ENCODE results near the gene PCGF3. TPM values are rescaled to one million over a fixed set of nuclear protein-coding genes. Genes with fewer than 3 reads are reported as not detected.

The PCGF3 gene
- total and polyA plus RNA-seq, 9 of the 15 experiments (the other 6 are each of a cell fraction or from before 2014, with no cell fraction given), result 2.6 to 46.1 (median 20.3) TPM

DNA sequence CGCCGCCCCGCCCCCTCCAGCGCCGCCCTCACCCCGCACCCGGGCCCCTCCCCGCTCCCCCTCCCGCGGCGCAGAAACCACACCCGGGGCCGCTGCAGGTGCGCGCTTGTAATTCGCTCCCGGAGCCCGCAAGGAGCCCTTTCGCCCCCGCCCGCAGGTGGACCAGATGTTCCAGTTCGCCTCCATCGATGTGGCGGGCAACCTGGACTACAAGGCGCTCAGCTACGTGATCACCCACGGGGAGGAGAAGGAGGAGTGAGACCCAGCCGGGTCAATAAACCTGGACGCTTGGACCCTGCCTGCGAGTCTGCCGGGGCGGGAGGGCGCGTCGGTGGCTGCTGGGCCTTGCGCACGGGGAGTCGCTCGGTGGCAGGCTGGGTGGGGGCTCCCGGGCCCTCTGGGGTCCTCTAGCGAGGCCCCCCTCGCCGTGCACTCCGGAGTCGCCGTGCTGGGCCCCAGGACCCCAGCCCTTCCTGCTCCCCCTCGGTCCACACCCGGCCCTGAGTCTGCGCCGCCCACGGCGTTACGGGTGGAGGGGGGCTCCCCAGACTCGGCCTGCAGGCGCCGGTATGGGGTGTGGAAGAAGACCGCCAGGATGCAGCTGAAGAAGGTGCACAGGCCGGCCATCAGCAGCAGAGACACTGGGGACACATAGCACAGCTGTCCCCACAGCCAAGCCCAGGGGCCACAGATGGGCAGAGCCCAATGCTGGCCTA, 23.7 kb upstream of the PCGF3 start (continued):
- TF ChIP-seq, protein P1, sequence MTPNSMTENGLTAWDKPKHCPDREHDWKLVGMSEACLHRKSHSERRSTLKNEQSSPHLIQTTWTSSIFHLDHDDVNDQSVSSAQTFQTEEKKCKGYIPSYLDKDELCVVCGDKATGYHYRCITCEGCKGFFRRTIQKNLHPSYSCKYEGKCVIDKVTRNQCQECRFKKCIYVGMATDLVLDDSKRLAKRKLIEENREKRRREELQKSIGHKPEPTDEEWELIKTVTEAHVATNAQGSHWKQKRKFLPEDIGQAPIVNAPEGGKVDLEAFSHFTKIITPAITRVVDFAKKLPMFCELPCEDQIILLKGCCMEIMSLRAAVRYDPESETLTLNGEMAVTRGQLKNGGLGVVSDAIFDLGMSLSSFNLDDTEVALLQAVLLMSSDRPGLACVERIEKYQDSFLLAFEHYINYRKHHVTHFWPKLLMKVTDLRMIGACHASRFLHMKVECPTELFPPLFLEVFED (CRISPR knock-in tag; conservative IDR thresholded peaks at IDR 0.05), result no peak
- TF ChIP-seq NRF1 (conservative IDR thresholded peaks at IDR 0.05 in 1 of 2, IDR thresholded peaks at IDR 0.05 in 1 of 2) (peak; percentile 30 to 39; a peak in 2 of 4 replicates), SIX5 (IDR thresholded peaks at IDR 0.05; ENCODE audit: borderline replicate concordance in 1 of 2, insufficient read depth in 1 of 2, low read depth in 1 of 2, low read length in 2 of 2) (no peak), ZFP91 (CRISPR knock-in tag; IDR thresholded peaks at IDR 0.05) (no peak), POLR2G (IDR thresholded peaks at IDR 0.05; ENCODE audit: low read depth, low read length) (peak; percentile 58), ERF (CRISPR knock-in tag; IDR thresholded peaks at IDR 0.05) (no peak), MAX (CRISPR knock-in tag; IDR thresholded peaks at IDR 0.05) (no peak), TSC22D4 (tag; IDR thresholded peaks at IDR 0.05) (no peak), PCBP2 (IDR thresholded peaks at IDR 0.05; ENCODE audit: low read depth, low read length, poor library complexity, severe bottlenecking) (no peak), CUX1 (CRISPR knock-in tag; IDR thresholded peaks at IDR 0.05) (no peak), TRIM28 (IDR thresholded peaks at IDR 0.05) (no peak), RBM25 (IDR thresholded peaks at IDR 0.05; ENCODE audit: low read depth, low read length, severe bottlenecking) (no peak), TAL1 (IDR thresholded peaks at IDR 0.05) (no peak), HSF4 (CRISPR knock-in tag; IDR thresholded peaks at IDR 0.05; ENCODE audit: borderline replicate concordance) (no peak), ZNF24 (IDR thresholded peaks at IDR 0.05) (no peak)
- TF ChIP-seq, protein P2, sequence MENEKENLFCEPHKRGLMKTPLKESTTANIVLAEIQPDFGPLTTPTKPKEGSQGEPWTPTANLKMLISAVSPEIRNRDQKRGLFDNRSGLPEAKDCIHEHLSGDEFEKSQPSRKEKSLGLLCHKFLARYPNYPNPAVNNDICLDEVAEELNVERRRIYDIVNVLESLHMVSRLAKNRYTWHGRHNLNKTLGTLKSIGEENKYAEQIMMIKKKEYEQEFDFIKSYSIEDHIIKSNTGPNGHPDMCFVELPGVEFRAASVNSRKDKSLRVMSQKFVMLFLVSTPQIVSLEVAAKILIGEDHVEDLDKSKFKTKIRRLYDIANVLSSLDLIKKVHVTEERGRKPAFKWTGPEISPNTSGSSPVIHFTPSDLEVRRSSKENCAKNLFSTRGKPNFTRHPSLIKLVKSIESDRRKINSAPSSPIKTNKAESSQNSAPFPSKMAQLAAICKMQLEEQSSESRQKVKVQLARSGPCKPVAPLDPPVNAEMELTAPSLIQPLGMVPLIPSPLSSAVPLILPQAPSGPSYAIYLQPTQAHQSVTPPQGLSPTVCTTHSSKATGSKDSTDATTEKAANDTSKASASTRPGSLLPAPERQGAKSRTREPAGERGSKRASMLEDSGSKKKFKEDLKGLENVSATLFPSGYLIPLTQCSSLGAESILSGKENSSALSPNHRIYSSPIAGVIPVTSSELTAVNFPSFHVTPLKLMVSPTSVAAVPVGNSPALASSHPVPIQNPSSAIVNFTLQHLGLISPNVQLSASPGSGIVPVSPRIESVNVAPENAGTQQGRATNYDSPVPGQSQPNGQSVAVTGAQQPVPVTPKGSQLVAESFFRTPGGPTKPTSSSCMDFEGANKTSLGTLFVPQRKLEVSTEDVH (IDR thresholded peaks at IDR 0.05; ENCODE audit: low read depth, partially characterized antibody), result no peak

All from K562 (cell line).